Body of pancreas (tissue), 4 donors: ENCODE results near the gene HS6ST3. TPM values are rescaled to one million over a fixed set of nuclear protein-coding genes. Genes with fewer than 3 reads are reported as not detected.

ENCODE experiments used
- ATAC-seq: fragments of 150-250 bp; one replicate; pipeline ENCODE4 v1.9.1; 2016
- DNase-seq, 4 donors: peaks; one replicate each; pipeline ENCODE4 v3.0.0-alpha.2; 2019
- H3K27ac ChIP-seq, 4 donors: fragments of 200-600 bp; sonication (generic); 1 replicate in 3 of 4; 2 replicates in 1 of 4; pipeline versions ENCODE4 v1.5.1 to v1.6.1; 2016 to 2019; ENCODE audit warnings: mild to moderate bottlenecking in 1 of 4, mixed read lengths in 1 of 4, moderate library complexity in 1 of 4
- H3K27me3 ChIP-seq, 2 donors: fragments of 200-600 bp; sonication (generic); one replicate each; pipeline ENCODE4 v1.6.0; 2016; ENCODE audit warnings: mild to moderate bottlenecking in 1 of 2
- H3K36me3 ChIP-seq, 2 donors: fragments of 200-600 bp; sonication (generic); replicated peaks in 1 of 2; 2 replicates each; pipeline ENCODE4 v1.5.1; 2016; ENCODE audit warnings: low read depth in 2 of 2; ENCODE audit not compliant: insufficient read depth in 1 of 2
- H3K4me1 ChIP-seq: fragments of 200-600 bp; sonication (generic); one replicate; pipeline ENCODE4 v1.6.0; 2016
- H3K4me3 ChIP-seq, 2 donors: fragments of 200-600 bp; sonication (generic); 1 replicate in 1 of 2; 2 replicates in 1 of 2; pipeline ENCODE4 v1.5.1; 2016 to 2019
- H3K9me3 ChIP-seq, 3 donors: fragments of 200-600 bp; sonication (generic); 1 replicate in 2 of 3; 2 replicates in 1 of 3; pipeline ENCODE4 v1.5.1; 2016
- CTCF ChIP-seq, 7 experiments: fragments of 450-650 bp in 4 of 7; fragments of 200-600 bp in 3 of 7; sonication (generic) in 3 of 7; IDR thresholded peaks; one replicate each; pipeline ENCODE4 v1.5.1; 2016 to 2019; ENCODE audit warnings: antibody characterized with exemption in 7 of 7
- POLR2A ChIP-seq, 3 donors: fragments of 450-650 bp; IDR thresholded peaks; one replicate each; pipeline ENCODE4 v1.6.1; 2016; ENCODE audit warnings: antibody characterized with exemption in 3 of 3, mild to moderate bottlenecking in 2 of 3
- WGBS, 2 donors: methylation state at CpG; one replicate each; pipeline ENCODE4 v1.1.5; 2017; 5-methylcytosine and 5-hydroxymethylcytosine counted together
- intact Hi-C: fragments of 100-400 bp; cut with DNase I; formaldehyde crosslinking; loops from one replicate; pipeline ENCODE4 v1.15.1; 2023
- total RNA-seq, 2 donors: library from RNA; depleted of rRNA; stranded (reverse); fragments of >200 nt; gene quantifications; one replicate each; pipeline ENCODE4 v1.1.0, GENCODE V29; 2016

HS6ST3 gene
- total RNA-seq, 2 donors from 2014 or later = 1.3 to 2.3 TPM

GRCh38 chr13:96159725-96160124 lies 69.8 kb downstream of the HS6ST3 start:
- DNase-seq (no peak), ATAC-seq (no peak)
- H3K9me3 ChIP-seq = no peaks in the 10 kb centered on the region
- intact Hi-C loops = no loop called here
- H3K4me3 ChIP-seq = no peak overlapping the region
- no peaks in the 10 kb centered on the region for H3K36me3 ChIP-seq
- no peaks in the 10 kb centered on the region for H3K27me3 ChIP-seq
- H3K4me1 ChIP-seq = peaks cover 5% of the 10 kb centered on the region
- H3K27ac ChIP-seq = no peak overlapping the region
- WGBS, 2 donors = 90 to 94% methylated on average over 2 of the region's 2 CpGs
- TF ChIP-seq CTCF (IDR thresholded peaks at IDR 0.05) (no peak), POLR2A (IDR thresholded peaks at IDR 0.05) (no peak)

GRCh38 chr13:96161141-96161540 lies 71.2 kb downstream of the HS6ST3 start:
- Histone ChIP-seq H3K4me1 (peaks cover 5% of the 10 kb centered on the region), H3K27me3 (no peaks in the 10 kb centered on the region), H3K4me3 (no peak overlapping the region), H3K36me3 (no peaks in the 10 kb centered on the region), H3K27ac (no peak overlapping the region), H3K9me3 (no peaks in the 10 kb centered on the region)
- WGBS, 2 donors = 76 to 81% methylated on average over 3 of the region's 3 CpGs
- intact Hi-C loops = no loop called here
- DNase-seq (no peak), ATAC-seq (no peak)
- TF ChIP-seq POLR2A (IDR thresholded peaks at IDR 0.05) (no peak), CTCF (IDR thresholded peaks at IDR 0.05) (no peak)

- TF ChIP-seq CTCF (IDR thresholded peaks at IDR 0.05) = no peak
- TF ChIP-seq POLR2A (IDR thresholded peaks at IDR 0.05) = no peak
- ATAC-seq = no peak
- peaks cover 5% of the 10 kb centered on the region for H3K4me1 ChIP-seq
- no peak overlapping the region for H3K27ac ChIP-seq
- H3K9me3 ChIP-seq = no peaks in the 10 kb centered on the region
- H3K36me3 ChIP-seq = no peaks in the 10 kb centered on the region
- H3K27me3 ChIP-seq = no peaks in the 10 kb centered on the region
- intact Hi-C loops = no loop called here
- H3K4me3 ChIP-seq = no peak overlapping the region
- no peak for DNase-seq
- WGBS, 2 donors = 85 to 91% methylated on average over 1 of the region's 1 CpG
These were observed 75.9 kb downstream of the HS6ST3 start for GRCh38 chr13:96165840-96166239.

GRCh38 chr13:96172066-96172465 lies 82.2 kb downstream of the HS6ST3 start:
- Histone ChIP-seq H3K4me1 (no peaks in the 10 kb centered on the region), H3K9me3 (no peaks in the 10 kb centered on the region), H3K27me3 (no peaks in the 10 kb centered on the region), H3K4me3 (no peak overlapping the region), H3K36me3 (no peaks in the 10 kb centered on the region), H3K27ac (no peak overlapping the region)
- intact Hi-C loops = no loop called here
- ATAC-seq (no peak), DNase-seq (no peak)
- no peak for TF ChIP-seq CTCF (IDR thresholded peaks at IDR 0.05)
- WGBS, 2 donors = 81 to 84% methylated on average over 1 of the region's 1 CpG

- intact Hi-C loops = no loop called here
- no peaks in the 10 kb centered on the region for H3K9me3 ChIP-seq
- no peak overlapping the region for H3K27ac ChIP-seq
- no peaks in the 10 kb centered on the region for H3K36me3 ChIP-seq
- H3K27me3 ChIP-seq = no peaks in the 10 kb centered on the region
- H3K4me3 ChIP-seq = no peak overlapping the region
- WGBS, 2 donors = 78 to 96% methylated on average over 1 of the region's 1 CpG
- no peak for DNase-seq
- TF ChIP-seq CTCF (IDR thresholded peaks at IDR 0.05) = no peak
- TF ChIP-seq POLR2A (IDR thresholded peaks at IDR 0.05) = no peak
- H3K4me1 ChIP-seq = no peaks in the 10 kb centered on the region
- no peak for ATAC-seq
These were observed 88.9 kb downstream of the HS6ST3 start for GRCh38 chr13:96178759-96179158.
